Naive thymus-derived CD4-positive, alpha-beta T cell (primary cell): ENCODE data around the gene DSC1. TPM values are rescaled to one million over a fixed set of nuclear protein-coding genes. Genes with fewer than 3 reads are reported as not detected.
A peak's percentile ranks its signal among the peaks of the same experiment; 100 is the strongest.

ENCODE experiments used
- ATAC-seq: fragments of 150-1000 bp; cut with Tn5 transposase; 2 replicates; pipeline ENCODE4 v1.10.0; 2021; ENCODE audit warnings: mild to moderate bottlenecking, moderate library complexity
- CTCF ChIA-PET: fragments of 350-600 bp; sonication (Branson Sonifier 250); formaldehyde crosslinking; loops from one replicate; lab custom pipeline; 2021; ENCODE audit warnings: antibody characterized with exemption; lab: Charles Lee
- POLR2A ChIA-PET: fragments of 350-600 bp; sonication (Branson Sonifier 250); formaldehyde crosslinking; loops from one replicate; lab custom pipeline; 2021; ENCODE audit warnings: antibody characterized with exemption, inconsistent platforms; lab: Charles Lee
- DNase-seq, 9 donors: peaks; one replicate each; pipeline versions ENCODE4 v3.0.0 to v3.0.0-alpha.2; 2020 to 2022; ENCODE audit warnings: mixed read lengths in 1 of 9
- H3K27ac ChIP-seq: one replicate; pipeline ENCODE4 v1.7.0; 2013; ENCODE audit warnings: mild to moderate bottlenecking, low read depth, low read length, moderate library complexity
- H3K27me3 ChIP-seq, 2 donors: one replicate each; pipeline ENCODE4 v1.7.0; 2013; ENCODE audit warnings: low read length in 2 of 2, mild to moderate bottlenecking in 2 of 2, moderate library complexity in 2 of 2; ENCODE audit not compliant: control insufficient read depth in 2 of 2, insufficient read depth in 2 of 2
- H3K36me3 ChIP-seq, 3 experiments: 1 replicate in 2 of 3; 2 replicates in 1 of 3; pipeline ENCODE4 v1.7.0; 2013; ENCODE audit warnings: low read length in 3 of 3, mild to moderate bottlenecking in 3 of 3, moderate library complexity in 1 of 3; ENCODE audit not compliant: insufficient read depth in 3 of 3, control insufficient read depth in 2 of 3
- H3K4me1 ChIP-seq, 2 donors: one replicate each; pipeline ENCODE4 v1.7.0; 2013; ENCODE audit warnings: low read length in 2 of 2, mild to moderate bottlenecking in 2 of 2, moderate library complexity in 1 of 2; ENCODE audit not compliant: control insufficient read depth in 2 of 2, insufficient read depth in 2 of 2
- H3K4me3 ChIP-seq: 2 replicates; pipeline ENCODE4 v1.7.0; 2013; ENCODE audit warnings: mild to moderate bottlenecking, low read length
- H3K9me3 ChIP-seq, 3 experiments: 1 replicate in 2 of 3; 2 replicates in 1 of 3; pipeline ENCODE4 v1.7.0; 2013; ENCODE audit warnings: low read length in 3 of 3; ENCODE audit not compliant: control insufficient read depth in 2 of 3
- H3K27ac Mint-ChIP-seq, 9 donors: one replicate each; pipeline ENCODE4 v1.8.0; 2020 to 2022; ENCODE audit warnings: mixed read lengths in 9 of 9, mild to moderate bottlenecking in 8 of 9, moderate library complexity in 5 of 9, inconsistent platforms in 2 of 9
- H3K27me3 Mint-ChIP-seq, 5 donors: one replicate each; pipeline ENCODE4 v1.8.0; 2021 to 2022; ENCODE audit warnings: mixed read lengths in 5 of 5, mild to moderate bottlenecking in 1 of 5
- H3K36me3 Mint-ChIP-seq, 5 donors: one replicate each; pipeline ENCODE4 v1.8.0; 2020 to 2022; ENCODE audit warnings: mixed read lengths in 5 of 5, mild to moderate bottlenecking in 3 of 5, inconsistent platforms in 1 of 5
- H3K4me1 Mint-ChIP-seq, 7 donors: one replicate each; pipeline ENCODE4 v1.8.0; 2020 to 2022; ENCODE audit warnings: mixed read lengths in 7 of 7, mild to moderate bottlenecking in 3 of 7, inconsistent platforms in 1 of 7
- H3K4me3 Mint-ChIP-seq, 10 donors: one replicate each; pipeline ENCODE4 v1.8.0; 2020 to 2022; ENCODE audit warnings: mild to moderate bottlenecking in 10 of 10, mixed read lengths in 10 of 10, moderate library complexity in 6 of 10, inconsistent platforms in 2 of 10
- H3K9me3 Mint-ChIP-seq, 11 donors: one replicate each; pipeline ENCODE4 v1.8.0; 2020 to 2022; ENCODE audit warnings: mixed read lengths in 11 of 11, mild to moderate bottlenecking in 4 of 11, inconsistent platforms in 1 of 11, moderate library complexity in 1 of 11
- intact Hi-C, 2 donors: fragments of 100-400 bp; cut with micrococcal nuclease; formaldehyde crosslinking; loops; one replicate each; pipeline ENCODE4 v1.15.1; 2023
- polyA plus RNA-seq, 2 donors: library from polyadenylated mRNA; unstranded; fragments of 300-500 nt; fragmentation: Illumina TruSeq; gene quantifications; one replicate each; pipeline ENCODE4 v1.2.3, GENCODE V29; 2021
- total RNA-seq, 6 experiments: library from RNA in 5 of 6; stranded (reverse) in 5 of 6; gene quantifications; 1 replicate in 5 of 6; 2 replicates in 1 of 6; pipeline ENCODE4 v1.2.3 and lab custom pipeline; 2021 to 2026

Gene DSC1
- total and polyA plus RNA-seq, 7 experiments from 2014 or later = 3.1 to 16.2 (median 8.4) TPM; not detected in 1

DNA sequence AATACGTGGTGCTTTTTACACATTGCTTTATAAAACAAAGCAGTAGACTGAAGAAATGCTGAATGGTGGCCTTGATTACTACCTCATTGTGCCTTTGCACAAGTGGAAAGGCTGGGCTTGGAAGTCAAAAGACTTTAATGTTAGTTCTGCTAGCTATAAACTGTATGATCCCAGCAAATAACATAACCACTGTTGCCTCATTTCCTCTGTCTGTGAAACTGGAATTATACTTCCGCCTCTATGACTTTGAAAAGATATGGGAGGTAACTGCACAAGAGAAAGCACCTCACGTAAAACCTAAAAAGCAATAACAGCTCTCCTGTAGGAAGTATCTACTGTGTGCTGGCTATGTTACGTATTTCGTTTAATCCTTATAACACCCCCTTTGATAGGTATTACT is 43.4 kb upstream of the DSC1 start:
- no peaks in the 10 kb centered on the region for H3K36me3 ChIP-seq
- H3K27me3 ChIP-seq = no peaks in the 10 kb centered on the region
- H3K4me3 ChIP-seq = no peak overlapping the region
- H3K36me3 Mint-ChIP-seq = peaks cover 0 to 4% (median 0%) of the 10 kb centered on the region in 5 donors
- H3K4me3 Mint-ChIP-seq = no peak overlapping the region
- H3K9me3 Mint-ChIP-seq = peaks cover 0 to 17% (median 6%) of the 10 kb centered on the region in 11 donors
- DNase-seq = no peak
- no peaks in the 10 kb centered on the region for H3K4me1 ChIP-seq
- H3K9me3 ChIP-seq = no peaks in the 10 kb centered on the region
- ATAC-seq = no peak
- H3K27ac ChIP-seq = no peak overlapping the region
- ChIA-PET CTCF (no interaction called here), POLR2A (no interaction called here)
- H3K27ac Mint-ChIP-seq = no peak overlapping the region
- intact Hi-C loops = no loop called here
- H3K4me1 Mint-ChIP-seq = peaks cover 0 to 5% (median 0%) of the 10 kb centered on the region in 7 donors
- peaks cover 0 to 6% (median 0%) of the 10 kb centered on the region in 5 donors for H3K27me3 Mint-ChIP-seq

DNA sequence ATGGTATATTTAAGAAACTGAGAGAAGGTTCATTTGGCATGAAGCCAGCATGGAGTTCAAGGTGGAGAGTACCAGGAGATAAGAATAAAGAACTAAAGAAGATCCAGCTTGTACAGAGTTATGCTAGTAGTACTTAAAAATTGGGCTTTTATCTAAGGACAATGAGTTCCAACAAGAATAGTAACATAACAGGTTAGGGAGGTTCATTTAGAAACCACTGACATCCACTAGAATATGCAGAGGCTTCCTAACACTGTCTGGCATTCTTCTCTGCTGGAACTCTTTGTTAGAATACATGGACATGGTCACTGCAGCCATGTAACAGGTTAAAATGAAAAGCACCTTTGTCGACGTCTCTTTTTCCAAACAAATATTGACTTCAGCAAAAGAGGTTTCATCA is 42.6 kb upstream of the DSC1 start:
- ChIA-PET POLR2A (no interaction called here), CTCF (no interaction called here)
- no peaks in the 10 kb centered on the region for H3K36me3 ChIP-seq
- intact Hi-C loops = no loop called here
- no peak for DNase-seq
- H3K27ac Mint-ChIP-seq = no peak overlapping the region
- peaks cover 0 to 5% (median 0%) of the 10 kb centered on the region in 7 donors for H3K4me1 Mint-ChIP-seq
- no peaks in the 10 kb centered on the region for H3K9me3 ChIP-seq
- peaks cover 0 to 16% (median 8%) of the 10 kb centered on the region in 11 donors for H3K9me3 Mint-ChIP-seq
- ATAC-seq = no peak
- H3K27me3 Mint-ChIP-seq = peaks cover 0 to 6% (median 0%) of the 10 kb centered on the region in 5 donors
- no peaks in the 10 kb centered on the region for H3K27me3 ChIP-seq
- H3K4me3 ChIP-seq = no peak overlapping the region
- no peak overlapping the region for H3K4me3 Mint-ChIP-seq
- peaks cover 0 to 4% (median 0%) of the 10 kb centered on the region in 5 donors for H3K36me3 Mint-ChIP-seq
- no peaks in the 10 kb centered on the region for H3K4me1 ChIP-seq
- H3K27ac ChIP-seq = no peak overlapping the region

DNA sequence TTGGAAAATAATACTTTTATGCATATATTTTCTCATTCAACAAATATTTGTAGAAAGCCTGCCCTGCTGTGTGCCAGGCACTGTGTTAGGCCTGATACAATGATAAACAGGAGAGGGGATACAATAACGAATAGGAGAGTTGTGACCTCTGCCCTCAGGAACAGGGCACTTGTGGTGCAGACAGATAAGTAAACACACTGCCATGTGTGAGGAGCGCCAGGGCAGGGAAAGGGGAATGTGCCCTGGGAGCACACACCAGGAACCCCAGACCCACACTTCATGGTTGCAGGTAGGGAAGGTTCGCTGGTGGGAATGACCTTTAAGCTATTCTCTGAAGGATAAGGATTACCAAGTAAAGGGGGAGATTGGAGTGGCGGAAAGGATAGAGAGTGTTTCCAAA is 42.2 kb upstream of the DSC1 start:
- Mint-ChIP-seq H3K4me1 (peaks cover 0 to 5% (median 0%) of the 10 kb centered on the region in 7 donors), H3K36me3 (peaks cover 0 to 4% (median 0%) of the 10 kb centered on the region in 5 donors), H3K4me3 (no peak overlapping the region), H3K27me3 (peaks cover 0 to 6% (median 0%) of the 10 kb centered on the region in 5 donors), H3K9me3 (peaks cover 0 to 15% (median 8%) of the 10 kb centered on the region in 11 donors), H3K27ac (no peak overlapping the region)
- CTCF ChIA-PET = no interaction called here
- Histone ChIP-seq H3K27ac (no peak overlapping the region), H3K36me3 (no peaks in the 10 kb centered on the region), H3K9me3 (no peaks in the 10 kb centered on the region), H3K27me3 (no peaks in the 10 kb centered on the region), H3K4me3 (no peak overlapping the region), H3K4me1 (no peaks in the 10 kb centered on the region)
- DNase-seq (no peak), ATAC-seq (no peak)
- intact Hi-C loops = no loop called here
- POLR2A ChIA-PET = no interaction called here

DNA sequence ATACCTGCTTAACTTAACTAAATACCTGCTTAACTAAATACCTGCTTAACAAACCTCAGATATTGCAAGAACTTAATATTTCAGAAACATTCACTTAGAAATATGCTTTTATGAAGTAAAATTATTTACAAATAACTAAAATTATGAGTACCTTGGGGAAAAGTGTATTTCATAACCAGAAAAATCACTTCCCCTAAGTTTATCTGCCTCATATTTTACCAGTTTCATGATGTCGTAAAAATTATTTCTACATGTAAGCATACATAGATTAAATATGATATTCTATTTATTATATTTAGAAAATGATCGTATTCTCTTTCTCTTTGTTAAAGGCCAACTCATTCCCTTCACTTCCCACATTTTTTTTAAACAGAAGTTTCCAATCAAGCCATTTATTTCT is 41.5 kb upstream of the DSC1 start:
- H3K27ac Mint-ChIP-seq = no peak overlapping the region
- ChIA-PET POLR2A (no interaction called here), CTCF (no interaction called here)
- H3K36me3 Mint-ChIP-seq = peaks cover 0 to 4% (median 0%) of the 10 kb centered on the region in 5 donors
- no peak overlapping the region for H3K27ac ChIP-seq
- DNase-seq (no peak), ATAC-seq (no peak)
- intact Hi-C loops = no loop called here
- H3K9me3 ChIP-seq = no peaks in the 10 kb centered on the region
- H3K36me3 ChIP-seq = no peaks in the 10 kb centered on the region
- peaks cover 0 to 6% (median 0%) of the 10 kb centered on the region in 5 donors for H3K27me3 Mint-ChIP-seq
- H3K27me3 ChIP-seq = no peaks in the 10 kb centered on the region
- H3K4me1 ChIP-seq = no peaks in the 10 kb centered on the region
- H3K4me1 Mint-ChIP-seq = peaks cover 0 to 5% (median 0%) of the 10 kb centered on the region in 7 donors
- H3K4me3 Mint-ChIP-seq = no peak overlapping the region
- H3K9me3 Mint-ChIP-seq = peaks cover 0 to 15% (median 8%) of the 10 kb centered on the region in 11 donors
- H3K4me3 ChIP-seq = no peak overlapping the region

DNA sequence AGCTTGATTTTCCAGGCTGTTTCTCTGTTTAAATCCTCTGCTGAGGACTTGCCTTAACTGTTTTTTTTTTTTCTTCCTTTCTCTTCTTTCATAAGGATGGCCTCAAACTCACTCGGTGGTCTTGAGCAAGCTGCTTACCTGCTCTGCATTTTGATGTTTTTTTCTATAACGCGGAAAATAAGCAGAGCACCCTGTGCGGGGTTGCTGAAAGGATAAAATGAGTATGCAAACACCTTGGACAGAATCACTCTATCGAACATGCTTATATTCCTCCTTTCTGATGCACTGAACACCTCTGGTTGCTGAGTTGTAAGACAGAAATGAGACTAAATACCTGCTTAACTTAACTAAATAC is 41.1 kb upstream of the DSC1 start:
- Histone ChIP-seq H3K36me3 (no peaks in the 10 kb centered on the region), H3K27me3 (no peaks in the 10 kb centered on the region), H3K4me1 (no peaks in the 10 kb centered on the region), H3K4me3 (no peak overlapping the region), H3K27ac (no peak overlapping the region), H3K9me3 (no peaks in the 10 kb centered on the region)
- ATAC-seq (no peak), DNase-seq (no peak)
- Mint-ChIP-seq H3K4me3 (no peak overlapping the region), H3K4me1 (peaks cover 0 to 5% (median 0%) of the 10 kb centered on the region in 7 donors), H3K27me3 (peaks cover 0 to 6% (median 0%) of the 10 kb centered on the region in 5 donors), H3K9me3 (peaks cover 0 to 15% (median 8%) of the 10 kb centered on the region in 11 donors), H3K36me3 (peaks cover 0 to 4% (median 0%) of the 10 kb centered on the region in 5 donors), H3K27ac (no peak overlapping the region)
- POLR2A ChIA-PET = no interaction called here
- CTCF ChIA-PET = no interaction called here
- intact Hi-C loops = no loop called here

DNA sequence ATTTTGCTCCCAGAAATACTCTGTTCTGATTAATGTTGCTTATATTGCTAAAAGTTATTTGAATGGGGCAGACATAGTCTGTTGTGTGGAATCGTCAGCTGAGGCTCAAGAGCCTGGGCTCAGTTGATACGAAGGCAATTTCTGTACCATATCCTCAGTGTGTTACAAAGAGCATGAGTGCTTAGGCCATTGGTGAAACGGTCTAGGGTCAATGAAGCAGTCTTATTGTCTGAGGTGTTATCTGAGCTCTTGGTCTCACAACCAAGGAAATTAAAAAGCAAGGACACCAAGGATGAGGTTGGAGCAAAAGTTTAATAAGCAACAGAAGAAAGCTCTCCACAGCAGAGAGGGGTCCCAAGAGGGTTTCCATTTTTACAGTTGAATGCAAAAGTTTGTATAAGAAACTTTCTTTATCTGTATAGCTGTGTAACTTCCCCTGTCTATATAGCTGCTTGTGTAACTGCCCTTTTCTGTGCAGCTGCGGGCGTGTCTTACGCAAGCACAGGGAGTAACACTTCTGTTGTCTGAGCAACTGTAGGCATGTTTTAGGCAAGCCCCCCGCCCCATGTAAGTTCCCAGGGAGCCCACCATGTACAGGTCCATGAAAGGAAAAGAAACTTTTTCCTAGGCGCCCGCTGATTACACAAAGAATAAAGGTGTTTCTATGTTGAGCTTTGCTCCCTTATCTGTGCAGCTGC is 40.6 kb upstream of the DSC1 start:
- Histone ChIP-seq H3K4me1 (no peaks in the 10 kb centered on the region), H3K9me3 (no peaks in the 10 kb centered on the region), H3K27me3 (no peaks in the 10 kb centered on the region), H3K27ac (no peak overlapping the region), H3K36me3 (no peaks in the 10 kb centered on the region), H3K4me3 (no peak overlapping the region)
- no peak for DNase-seq
- ChIA-PET POLR2A (no interaction called here), CTCF (no interaction called here)
- peaks cover 0 to 6% (median 0%) of the 10 kb centered on the region in 5 donors for H3K27me3 Mint-ChIP-seq
- intact Hi-C loops = no loop called here
- peaks cover 0 to 15% (median 8%) of the 10 kb centered on the region in 11 donors for H3K9me3 Mint-ChIP-seq
- H3K4me1 Mint-ChIP-seq = peaks cover 0 to 7% (median 0%) of the 10 kb centered on the region in 7 donors
- H3K27ac Mint-ChIP-seq = no peak overlapping the region
- H3K36me3 Mint-ChIP-seq = peaks cover 0 to 4% (median 0%) of the 10 kb centered on the region in 5 donors
- H3K4me3 Mint-ChIP-seq = no peak overlapping the region
- ATAC-seq = peak; percentile 55
